Measurements from ENCODE around the gene DIAPH1. TPM values are rescaled to one million over a fixed set of nuclear protein-coding genes. Genes with fewer than 3 reads are reported as not detected.

The DIAPH1 gene
- total RNA-seq, 2 experiments from 2014 or later = 214 to 220 TPM

- H3K4me1 Mint-ChIP-seq = peaks cover 8% of the 10 kb centered on the region
Observed at GRCh38 chr5:141507387-141508091, 111.3 kb downstream of the DIAPH1 start.

GRCh38 chr5:141506381-141507155, 112.2 kb downstream of the DIAPH1 start:
- Mint-ChIP-seq H3K9me3 (no peaks in the 10 kb centered on the region), H3K27ac (no peak overlapping the region), H3K4me3 (no peak overlapping the region), H3K27me3 (no peaks in the 10 kb centered on the region), H3K36me3 (no peaks in the 10 kb centered on the region), H3K4me1 (peaks cover 5% of the 10 kb centered on the region)
- no peak for DNase-seq

More at GRCh38 chr5:141507387-141508091, 111.3 kb downstream of the DIAPH1 start:
- DNase-seq = no peak
- Mint-ChIP-seq H3K27ac (no peak overlapping the region), H3K27me3 (no peaks in the 10 kb centered on the region), H3K9me3 (no peaks in the 10 kb centered on the region), H3K36me3 (no peaks in the 10 kb centered on the region), H3K4me3 (no peak overlapping the region)

GRCh38 chr5:141504216-141504615, 114.6 kb downstream of the DIAPH1 start:
- Mint-ChIP-seq H3K4me3 (no peak overlapping the region), H3K27ac (no peak overlapping the region), H3K4me1 (peaks cover 3% of the 10 kb centered on the region), H3K36me3 (no peaks in the 10 kb centered on the region), H3K27me3 (no peaks in the 10 kb centered on the region), H3K9me3 (no peaks in the 10 kb centered on the region)
- DNase-seq = no peak

GRCh38 chr5:141503681-141504080, 115.1 kb downstream of the DIAPH1 start:
- Mint-ChIP-seq H3K9me3 (no peaks in the 10 kb centered on the region), H3K27me3 (no peaks in the 10 kb centered on the region), H3K27ac (no peak overlapping the region)

GRCh38 chr5:141501761-141502160, 117.0 kb downstream of the DIAPH1 start:
- Mint-ChIP-seq H3K27ac (no peak overlapping the region), H3K36me3 (no peaks in the 10 kb centered on the region), H3K4me1 (no peaks in the 10 kb centered on the region), H3K9me3 (no peaks in the 10 kb centered on the region), H3K4me3 (no peak overlapping the region), H3K27me3 (peaks cover 8% of the 10 kb centered on the region)
- DNase-seq = no peak

More at GRCh38 chr5:141503681-141504080, 115.1 kb downstream of the DIAPH1 start:
- H3K36me3 Mint-ChIP-seq = no peaks in the 10 kb centered on the region
- H3K4me3 Mint-ChIP-seq = no peak overlapping the region
- H3K4me1 Mint-ChIP-seq = no peaks in the 10 kb centered on the region
- no peak for DNase-seq

- H3K27me3 Mint-ChIP-seq = peaks cover 62% of the 10 kb centered on the region
- no peaks in the 10 kb centered on the region for H3K9me3 Mint-ChIP-seq
- no peaks in the 10 kb centered on the region for H3K36me3 Mint-ChIP-seq
- peaks cover 2% of the 10 kb centered on the region for H3K4me1 Mint-ChIP-seq
- no peak overlapping the region for H3K27ac Mint-ChIP-seq
- H3K4me3 Mint-ChIP-seq = no peak overlapping the region
- DNase-seq = no peak
Observed at GRCh38 chr5:141496038-141496437, 122.8 kb downstream of the DIAPH1 start.

GRCh38 chr5:141495453-141495811, 123.4 kb downstream of the DIAPH1 start:
- H3K9me3 Mint-ChIP-seq = no peaks in the 10 kb centered on the region
- peaks cover 2% of the 10 kb centered on the region for H3K4me1 Mint-ChIP-seq
- H3K4me3 Mint-ChIP-seq = no peak overlapping the region
- DNase-seq = no peak
- H3K27ac Mint-ChIP-seq = no peak overlapping the region
- H3K36me3 Mint-ChIP-seq = no peaks in the 10 kb centered on the region
- H3K27me3 Mint-ChIP-seq = peaks cover 68% of the 10 kb centered on the region

- Mint-ChIP-seq H3K27ac (no peak overlapping the region), H3K36me3 (no peaks in the 10 kb centered on the region)
Observed at GRCh38 chr5:141494761-141495452, 123.9 kb downstream of the DIAPH1 start.

GRCh38 chr5:141493500-141494422, 125.0 kb downstream of the DIAPH1 start:
- H3K4me1 Mint-ChIP-seq = peaks cover 2% of the 10 kb centered on the region
- H3K27ac Mint-ChIP-seq = no peak overlapping the region
- no peaks in the 10 kb centered on the region for H3K9me3 Mint-ChIP-seq
- no peak overlapping the region for H3K4me3 Mint-ChIP-seq
- no peak for DNase-seq
- no peaks in the 10 kb centered on the region for H3K36me3 Mint-ChIP-seq
- H3K27me3 Mint-ChIP-seq = peaks cover 83% of the 10 kb centered on the region

More at GRCh38 chr5:141494761-141495452, 123.9 kb downstream of the DIAPH1 start:
- DNase-seq = no peak
- peaks cover 73% of the 10 kb centered on the region for H3K27me3 Mint-ChIP-seq
- H3K4me3 Mint-ChIP-seq = no peak overlapping the region
- H3K9me3 Mint-ChIP-seq = no peaks in the 10 kb centered on the region
- H3K4me1 Mint-ChIP-seq = peaks cover 2% of the 10 kb centered on the region

- Mint-ChIP-seq H3K9me3 (no peaks in the 10 kb centered on the region), H3K27ac (peak overlapping the region; percentile 49), H3K4me3 (peak overlapping the region; percentile 71), H3K4me1 (peaks cover 2% of the 10 kb centered on the region), H3K36me3 (no peaks in the 10 kb centered on the region), H3K27me3 (peaks cover 92% of the 10 kb centered on the region)
- DNase-seq = peak; percentile 20
Observed at GRCh38 chr5:141492168-141492885, 126.5 kb downstream of the DIAPH1 start.

GRCh38 chr5:141491323-141492167, 127.3 kb downstream of the DIAPH1 start:
- no peak for DNase-seq
- peaks cover 95% of the 10 kb centered on the region for H3K27me3 Mint-ChIP-seq
- H3K9me3 Mint-ChIP-seq = no peaks in the 10 kb centered on the region
- H3K4me1 Mint-ChIP-seq = peaks cover 2% of the 10 kb centered on the region
- peak overlapping the region; percentile 71 for H3K4me3 Mint-ChIP-seq
- no peaks in the 10 kb centered on the region for H3K36me3 Mint-ChIP-seq
- peak overlapping the region; percentile 49 for H3K27ac Mint-ChIP-seq

- Mint-ChIP-seq H3K36me3 (no peaks in the 10 kb centered on the region), H3K4me3 (no peak overlapping the region), H3K4me1 (peaks cover 2% of the 10 kb centered on the region), H3K9me3 (no peaks in the 10 kb centered on the region), H3K27ac (no peak overlapping the region), H3K27me3 (peaks cover 95% of the 10 kb centered on the region)
- DNase-seq = no peak
Observed at GRCh38 chr5:141490771-141491170, 128.0 kb downstream of the DIAPH1 start.

GRCh38 chr5:141490271-141490670, 128.5 kb downstream of the DIAPH1 start:
- Mint-ChIP-seq H3K36me3 (no peaks in the 10 kb centered on the region), H3K9me3 (no peaks in the 10 kb centered on the region), H3K4me1 (peaks cover 4% of the 10 kb centered on the region), H3K4me3 (no peak overlapping the region), H3K27ac (no peak overlapping the region), H3K27me3 (peaks cover 95% of the 10 kb centered on the region)
- no peak for DNase-seq
